Epithelial cell of prostate (primary cell): ENCODE results near the gene USP49.

ENCODE experiments used
- DNase-seq: peaks from one replicate; pipeline ENCODE4 v3.0.0-alpha.2; 2011; ENCODE audit warnings: low read depth, low spot score
- H3K27ac ChIP-seq: fragments of 450-650 bp; 2 replicates; pipeline ENCODE4 v1.5.1; 2017; ENCODE audit warnings: mild to moderate bottlenecking

Gene USP49

DNA sequence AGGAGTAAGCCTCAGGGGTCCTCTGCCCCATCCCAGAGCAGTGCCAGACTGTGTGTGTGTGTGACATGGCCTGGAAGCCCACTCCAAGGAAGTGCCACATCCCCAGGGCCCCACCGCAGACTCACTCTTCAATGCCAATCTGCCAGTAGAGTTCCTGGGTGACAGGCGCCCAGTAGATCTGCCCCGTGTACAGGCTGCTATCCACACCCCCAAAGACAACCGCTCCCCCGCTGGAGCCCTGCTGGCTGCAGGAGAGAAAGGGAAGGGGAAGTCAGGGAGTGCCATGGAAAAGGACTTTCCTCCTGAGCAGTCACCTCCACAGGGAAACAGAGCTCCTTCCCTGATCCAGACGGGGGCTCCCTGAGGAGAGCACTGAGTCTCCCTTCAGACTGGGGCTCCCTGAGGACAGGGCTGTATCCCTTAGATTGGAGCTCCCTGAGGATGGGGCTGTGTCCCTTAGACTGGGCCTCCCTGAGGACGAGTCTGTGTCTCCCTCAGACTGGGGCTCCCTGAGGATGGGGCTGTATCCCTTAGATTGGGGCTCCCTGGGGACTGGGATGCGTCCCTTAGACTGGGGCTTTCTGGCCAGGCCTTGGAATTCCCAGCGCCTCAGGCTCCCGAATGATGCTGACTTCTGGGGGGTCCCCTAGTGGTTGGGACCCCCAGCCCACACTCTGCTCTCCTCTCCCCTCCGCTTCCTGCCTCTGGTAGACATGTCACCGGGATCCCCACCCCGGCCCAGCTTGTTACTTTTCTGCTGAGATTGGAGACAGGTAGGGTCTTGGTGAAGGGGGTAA is 154.6 kb downstream of the USP49 start:
- no peak for DNase-seq
- H3K27ac ChIP-seq, result no peak overlapping the region
